DND-41 (cell line): Measurements from ENCODE around the gene SLC25A25.

Experiments used
- ATAC-seq: fragments of 200-7000 bp; cut with Tn5 transposase; 3 replicates; pipeline ENCODE4 v1.9.1; 2021; ENCODE audit warnings: low read depth; ENCODE audit not compliant: insufficient read depth
- DNase-seq: peaks from one replicate; pipeline ENCODE4 v3.0.0-alpha.2; 2020
- H2AFZ ChIP-seq: 2 replicates; pipeline ENCODE4 v1.6.0; 2012; ENCODE audit warnings: low read depth, low read length
- H3K27ac ChIP-seq: 2 replicates; pipeline ENCODE4 v1.5.1; 2012; ENCODE audit warnings: low read length, inconsistent platforms
- H3K27me3 ChIP-seq: fragments of 200-600 bp; sonication (generic); 2 replicates; pipeline ENCODE4 v1.6.0; 2012; ENCODE audit warnings: low read length, mild to moderate bottlenecking, inconsistent platforms; ENCODE audit not compliant: insufficient read depth, poor library complexity
- H3K36me3 ChIP-seq: 2 replicates; pipeline ENCODE4 v1.5.1; 2012; ENCODE audit warnings: low read length, inconsistent platforms; ENCODE audit not compliant: insufficient read depth
- H3K4me1 ChIP-seq: 2 replicates; pipeline ENCODE4 v1.5.1; 2012; ENCODE audit warnings: mild to moderate bottlenecking, low read length; ENCODE audit not compliant: insufficient read depth
- H3K4me2 ChIP-seq: 2 replicates; pipeline ENCODE4 v1.6.0; 2012; ENCODE audit warnings: mild to moderate bottlenecking, moderate library complexity, low read length, inconsistent platforms; ENCODE audit not compliant: insufficient read depth
- H3K4me3 ChIP-seq, 2 experiments: fragments of 200-600 bp in 1 of 2; shearing (Covaris generic) in 1 of 2; 2 replicates each; pipeline ENCODE4 v1.5.1; 2012 to 2016; ENCODE audit warnings: inconsistent platforms in 2 of 2, low read length in 2 of 2, mild to moderate bottlenecking in 2 of 2, low read depth in 1 of 2, moderate library complexity in 1 of 2
- H3K79me2 ChIP-seq: 2 replicates; pipeline ENCODE4 v1.6.0; 2012; ENCODE audit warnings: low read length, inconsistent platforms; ENCODE audit not compliant: insufficient read depth
- H3K9ac ChIP-seq: 2 replicates; pipeline ENCODE4 v1.6.0; 2012; ENCODE audit warnings: low read depth, mild to moderate bottlenecking, inconsistent platforms, low read length, moderate library complexity
- H3K9me3 ChIP-seq: 2 replicates; pipeline ENCODE4 v1.5.1; 2012; ENCODE audit warnings: low read length, moderate library complexity, mild to moderate bottlenecking, inconsistent platforms; ENCODE audit not compliant: insufficient read depth, severe bottlenecking
- H4K20me1 ChIP-seq: 2 replicates; pipeline ENCODE4 v1.6.0; 2012; ENCODE audit warnings: low read length; ENCODE audit not compliant: insufficient read depth
- CTCF ChIP-seq: IDR thresholded peaks from 2 replicates; pipeline ENCODE4 v1.5.1; 2012; ENCODE audit warnings: borderline replicate concordance, low read length, moderate library complexity, mild to moderate bottlenecking; ENCODE audit not compliant: poor library complexity, severe bottlenecking; ENCODE audit errors: extremely low read depth
- EZH2 ChIP-seq: IDR thresholded peaks from 3 replicates; pipeline ENCODE4 v1.6.1; 2012; ENCODE audit warnings: borderline replicate concordance, low read depth, mild to moderate bottlenecking, moderate library complexity, low read length, inconsistent platforms; ENCODE audit not compliant: severe bottlenecking

Gene SLC25A25

GRCh38 chr9:128118472-128118857 is 50.4 kb downstream of the SLC25A25 start:
- DNase-seq (no peak), ATAC-seq (no peak)
- TF ChIP-seq EZH2 = no peak
- TF ChIP-seq CTCF = no peak
- Histone ChIP-seq H4K20me1 (0 out of 2 replicates have a peak, but pooled peaks cover 9% of the 10 kb centered on the region), H3K4me1 (peaks cover 2% of the 10 kb centered on the region; the same call in 1 of the 2 replicates), H2AFZ (no peak overlapping the region), H3K79me2 (no peaks in the 10 kb centered on the region), H3K27me3 (no peaks in the 10 kb centered on the region), H3K36me3 (peaks cover 44% of the 10 kb centered on the region), H3K4me2 (no peak overlapping the region), H3K27ac (no peak overlapping the region), H3K9ac (no peak overlapping the region), H3K4me3 (no peak overlapping the region), H3K9me3 (no peaks in the 10 kb centered on the region)

GRCh38 chr9:128118971-128119665 is 51.1 kb downstream of the SLC25A25 start:
- Histone ChIP-seq H3K4me2 (no peak overlapping the region), H3K27me3 (no peaks in the 10 kb centered on the region), H3K4me1 (peaks cover 2% of the 10 kb centered on the region; the same call in 1 of the 2 replicates), H3K4me3 (no peak overlapping the region), H3K27ac (no peak overlapping the region), H3K79me2 (no peaks in the 10 kb centered on the region), H3K36me3 (peaks cover 45% of the 10 kb centered on the region), H4K20me1 (0 out of 2 replicates have a peak, but pooled peaks cover 7% of the 10 kb centered on the region), H3K9ac (no peak overlapping the region), H3K9me3 (no peaks in the 10 kb centered on the region), H2AFZ (no peak overlapping the region)
- TF ChIP-seq CTCF (no peak), EZH2 (no peak)
- DNase-seq = no peak
- ATAC-seq = no peak

GRCh38 chr9:128120061-128120740 is 52.2 kb downstream of the SLC25A25 start:
- no peaks in the 10 kb centered on the region for H3K27me3 ChIP-seq
- H3K4me1 ChIP-seq = peaks cover 10% of the 10 kb centered on the region
- H3K36me3 ChIP-seq = peaks cover 47% of the 10 kb centered on the region
- H4K20me1 ChIP-seq = peaks cover 16% of the 10 kb centered on the region
- ATAC-seq = no peak
- H3K9ac ChIP-seq = no peak overlapping the region
- peaks cover 9% of the 10 kb centered on the region; the same call in 1 of the 2 replicates for H3K79me2 ChIP-seq
- TF ChIP-seq EZH2 = no peak
- no peak for TF ChIP-seq CTCF
- no peak overlapping the region for H3K4me3 ChIP-seq
- no peak overlapping the region for H3K4me2 ChIP-seq
- no peak overlapping the region for H2AFZ ChIP-seq
- H3K9me3 ChIP-seq = no peaks in the 10 kb centered on the region
- no peak for DNase-seq
- no peak overlapping the region for H3K27ac ChIP-seq
